Inflammatory macrophage (primary cell): ENCODE measurements around the gene INPP4B.
"Not testable (repeated sequence)": the region's sequence is repeated elsewhere in the genome, so short reads cannot be mapped to it uniquely, and the experiment has no call there.

Experiments used
- DNase-seq, 2 donors: peaks; one replicate each; pipeline ENCODE4 v3.0.0-alpha.2; 2020 to 2022

Gene INPP4B

GRCh38 chr4:142824368-142824767 lies 21.7 kb downstream of the INPP4B start:
- no peak for DNase-seq

- DNase-seq = no peak
Measured at GRCh38 chr4:142823796-142824195, 22.3 kb downstream of the INPP4B start.

GRCh38 chr4:142818476-142818875 lies 27.6 kb downstream of the INPP4B start:
- no peak for DNase-seq

DNA sequence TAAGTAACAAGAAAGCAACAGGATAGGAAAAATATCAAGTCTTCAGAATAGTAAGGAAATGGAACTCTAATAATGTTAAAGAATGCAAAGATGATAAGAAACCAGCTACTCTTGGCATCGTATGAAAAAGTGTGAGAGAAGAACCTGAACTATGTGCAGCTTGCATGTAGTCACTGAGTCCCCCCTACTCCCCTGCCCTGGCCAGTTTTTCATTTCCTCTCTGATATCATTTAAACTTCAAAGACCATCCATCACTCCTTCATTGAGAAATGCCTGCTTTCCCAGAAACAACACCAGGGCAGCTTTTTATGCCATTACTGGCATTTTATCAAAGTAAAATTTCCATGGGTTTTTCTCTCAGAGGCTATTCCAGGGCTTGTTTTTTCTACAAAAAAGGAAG lies 28.1 kb downstream of the INPP4B start:
- no peak for DNase-seq

GRCh38 chr4:142817442-142817841 lies 28.7 kb downstream of the INPP4B start:
- DNase-seq = peak; percentile 51 to 73

- DNase-seq = peak; percentile 35 to 65
Measured at GRCh38 chr4:142815834-142816233, 30.3 kb downstream of the INPP4B start.

GRCh38 chr4:142813388-142813787 lies 32.7 kb downstream of the INPP4B start:
- no peak for DNase-seq

DNA sequence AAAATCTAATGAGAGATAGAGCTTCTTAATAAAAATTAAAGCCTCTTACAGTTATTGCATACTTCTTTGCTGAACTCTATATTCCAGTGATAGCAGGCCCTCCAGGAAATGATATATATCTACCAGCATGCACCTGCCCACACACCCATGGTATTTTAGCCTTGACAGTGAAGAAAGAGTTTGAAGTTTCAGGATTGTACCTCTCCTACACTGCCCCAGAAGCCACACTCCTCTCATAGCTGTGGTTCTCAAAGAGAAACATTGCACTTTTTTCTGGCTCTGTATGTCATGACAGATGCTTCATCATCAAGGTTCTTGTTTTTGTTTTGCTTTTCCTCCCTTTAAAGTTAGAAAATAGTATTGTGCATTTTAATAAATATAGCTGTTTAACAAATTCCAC lies 34.0 kb downstream of the INPP4B start:
- DNase-seq = no peak

GRCh38 chr4:142811034-142811433 lies 35.1 kb downstream of the INPP4B start:
- DNase-seq = no peak

- no peak for DNase-seq
Measured at GRCh38 chr4:142809559-142809958, 36.5 kb downstream of the INPP4B start.

GRCh38 chr4:142803879-142804278 lies 42.2 kb downstream of the INPP4B start:
- not testable (repeated sequence) for DNase-seq

DNA sequence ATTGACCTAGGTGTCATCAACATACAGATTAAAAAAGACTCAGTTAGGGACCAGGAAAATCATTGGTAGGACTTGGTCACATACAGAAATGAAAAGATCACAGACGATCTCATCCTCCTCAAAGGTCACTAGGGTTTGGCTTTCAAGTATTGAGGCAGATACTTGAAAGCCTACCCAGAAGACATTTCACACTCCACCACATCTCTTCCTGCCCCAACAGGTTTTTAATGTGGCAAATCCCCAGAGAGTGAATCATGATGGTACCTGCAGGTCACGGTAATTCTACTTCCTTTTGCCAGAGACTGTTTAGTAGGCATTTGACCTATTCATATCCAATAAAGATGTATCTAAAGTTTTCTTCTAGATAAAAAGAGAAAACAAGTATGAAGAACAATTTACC lies 44.1 kb downstream of the INPP4B start:
- no peak for DNase-seq

GRCh38 chr4:142781114-142781513 lies 65.0 kb downstream of the INPP4B start:
- DNase-seq = no peak

GRCh38 chr4:142778900-142779299 lies 67.2 kb downstream of the INPP4B start:
- DNase-seq = no peak

DNA sequence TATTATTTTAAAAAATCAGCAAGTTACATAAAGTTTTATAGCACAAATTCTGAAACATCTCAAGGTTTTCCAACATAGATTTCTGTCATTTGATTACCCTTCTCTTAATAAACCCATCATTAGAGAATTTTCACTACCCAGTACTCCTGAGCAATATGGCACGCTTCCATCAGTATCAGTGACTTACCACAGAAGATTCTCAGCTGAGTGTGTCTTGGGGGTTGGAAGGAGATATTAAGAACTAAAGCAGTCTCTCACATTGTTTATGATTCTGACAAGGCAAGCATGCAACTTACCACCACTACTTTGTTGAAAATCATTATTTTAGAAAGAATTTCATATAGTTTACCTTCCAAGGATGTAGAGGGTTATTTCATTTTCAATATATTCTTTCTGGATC lies 67.7 kb downstream of the INPP4B start:
- no peak for DNase-seq

- peak in 1 of 2 donors; percentile 7 for DNase-seq
Measured at GRCh38 chr4:142777045-142777743, 68.9 kb downstream of the INPP4B start.

DNA sequence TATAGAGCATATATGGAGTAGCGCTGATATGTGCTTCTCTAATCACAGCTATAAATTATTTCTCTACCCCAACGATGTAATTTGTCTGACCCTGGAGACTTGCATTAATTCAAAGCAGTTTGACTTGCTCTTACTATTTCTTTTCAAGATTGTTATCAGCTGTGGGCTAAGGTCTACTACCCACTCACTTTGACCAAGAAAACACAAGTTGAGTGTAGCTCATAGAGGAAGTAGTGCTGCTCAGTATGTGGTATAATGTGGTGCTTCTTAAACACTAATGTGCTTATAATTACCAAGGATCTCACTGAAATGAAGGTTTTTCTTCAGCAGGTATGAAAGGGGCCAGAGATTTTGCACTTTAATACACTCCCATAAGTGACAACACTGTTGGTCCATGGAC lies 70.1 kb downstream of the INPP4B start:
- DNase-seq = peak in 1 of 2 donors; percentile 7

DNA sequence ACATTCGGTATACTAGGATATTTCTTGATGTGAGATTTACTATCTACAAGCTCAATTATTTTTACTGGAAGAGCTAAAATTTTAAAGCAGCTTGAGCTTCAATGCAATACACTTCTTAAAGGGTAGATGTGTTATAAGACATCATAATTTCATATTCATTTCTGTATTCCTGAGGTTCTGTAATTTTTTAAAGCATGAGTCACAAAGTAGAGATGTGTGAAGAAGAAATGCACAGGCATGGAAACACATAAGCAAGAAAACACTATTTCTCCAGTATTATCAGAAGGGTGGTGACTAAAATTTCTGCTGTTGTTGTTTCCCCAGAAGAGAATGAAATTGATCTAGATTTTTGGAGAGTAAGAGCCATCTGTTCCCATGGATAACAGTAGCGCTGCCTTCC lies 72.6 kb downstream of the INPP4B start:
- no peak for DNase-seq

DNA sequence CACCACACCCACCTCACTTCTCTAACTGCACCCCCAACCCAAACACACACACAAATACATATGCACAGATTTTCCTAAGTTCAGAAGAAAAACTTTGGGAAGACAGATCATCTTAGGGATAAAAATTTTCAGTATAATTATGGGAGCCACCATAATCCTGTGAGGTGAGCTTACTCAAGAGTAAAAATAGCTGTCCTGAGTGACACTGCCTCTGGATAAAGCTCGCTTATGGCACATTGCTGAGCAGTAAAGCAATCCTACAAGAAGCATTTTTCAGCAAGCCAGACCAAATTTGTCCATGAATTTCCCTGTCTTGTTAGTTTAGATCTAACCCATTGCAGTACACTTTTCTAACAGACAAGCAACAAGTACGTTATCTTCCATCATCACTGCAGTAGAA lies 83.8 kb downstream of the INPP4B start:
- no peak for DNase-seq

- no peak for DNase-seq
Measured at GRCh38 chr4:142752202-142752786, 93.8 kb downstream of the INPP4B start.

DNA sequence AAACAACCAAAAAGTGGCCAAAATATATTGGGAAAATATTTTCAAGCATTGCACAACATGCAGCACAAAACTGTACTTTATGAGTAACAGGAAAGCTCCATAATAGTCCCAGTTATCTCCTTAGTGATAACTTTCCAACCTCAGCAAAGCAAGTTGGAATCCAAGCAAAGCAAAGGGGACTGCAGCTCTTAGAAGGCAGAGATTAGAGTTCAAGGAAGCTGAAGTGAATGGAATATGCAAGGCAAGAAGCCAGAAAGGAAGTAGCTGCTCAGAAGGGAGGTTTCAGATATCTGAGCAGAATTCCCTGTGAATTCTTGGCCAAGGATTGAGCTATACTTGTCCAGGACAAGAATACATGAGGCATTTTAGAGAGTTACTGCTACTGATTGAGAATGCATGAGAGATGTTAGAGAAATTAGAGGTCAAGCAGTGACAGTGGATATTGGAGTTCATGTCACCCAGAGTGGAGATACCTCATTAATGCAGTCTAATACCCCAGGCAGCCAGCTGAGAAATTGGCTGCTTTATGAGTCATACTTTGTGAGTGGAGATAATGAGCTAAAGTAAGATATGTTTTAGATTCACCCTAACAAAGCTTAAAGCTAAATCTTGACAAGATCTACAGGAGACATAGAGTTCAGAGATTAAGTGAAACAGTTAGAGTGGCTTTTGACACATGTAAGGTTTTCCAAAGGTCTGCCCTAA lies 102.8 kb downstream of the INPP4B start:
- no peak for DNase-seq

- no peak for DNase-seq
Measured at GRCh38 chr4:142741995-142742394, 104.1 kb downstream of the INPP4B start.

GRCh38 chr4:142728233-142728632 lies 117.9 kb downstream of the INPP4B start:
- DNase-seq = no peak

- DNase-seq = no peak
Measured at GRCh38 chr4:142727149-142727548, 119.0 kb downstream of the INPP4B start.
